ENCODE data around the gene ACRV1.
"Not testable (repeated sequence)": the region's sequence is repeated elsewhere in the genome, so short reads cannot be mapped to it uniquely, and the experiment has no call there.

The ACRV1 gene, protein sequence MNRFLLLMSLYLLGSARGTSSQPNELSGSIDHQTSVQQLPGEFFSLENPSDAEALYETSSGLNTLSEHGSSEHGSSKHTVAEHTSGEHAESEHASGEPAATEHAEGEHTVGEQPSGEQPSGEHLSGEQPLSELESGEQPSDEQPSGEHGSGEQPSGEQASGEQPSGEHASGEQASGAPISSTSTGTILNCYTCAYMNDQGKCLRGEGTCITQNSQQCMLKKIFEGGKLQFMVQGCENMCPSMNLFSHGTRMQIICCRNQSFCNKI
- total RNA-seq: 0 reads per million in 2 donors

DNA sequence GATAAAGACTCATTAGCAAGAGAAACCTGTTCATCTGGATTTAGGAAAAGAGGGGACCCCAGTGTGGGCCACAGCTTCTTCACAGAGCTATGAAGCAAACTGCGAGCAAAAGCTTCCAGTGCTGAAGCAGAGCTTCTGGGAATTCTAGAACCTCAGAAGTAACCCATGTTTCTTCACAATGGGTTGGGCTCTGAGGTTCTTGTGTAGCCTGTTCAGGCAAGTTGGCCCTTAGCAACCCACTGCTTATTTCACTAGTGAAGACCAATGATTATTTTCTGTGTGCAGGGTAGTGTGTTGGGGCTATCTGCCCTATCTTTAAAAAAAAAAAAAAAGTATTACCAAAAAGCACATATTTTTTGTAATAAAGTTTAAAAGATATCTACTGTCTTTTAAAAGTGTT lies at the start of gene ACRV1:
Gene ACRV1, minus strand, starts transcription at position 101 of the 400 bp plus-strand sequence. Its CDS starts 67 bp downstream, at position 34.
- no peak for DNase-seq

DNA sequence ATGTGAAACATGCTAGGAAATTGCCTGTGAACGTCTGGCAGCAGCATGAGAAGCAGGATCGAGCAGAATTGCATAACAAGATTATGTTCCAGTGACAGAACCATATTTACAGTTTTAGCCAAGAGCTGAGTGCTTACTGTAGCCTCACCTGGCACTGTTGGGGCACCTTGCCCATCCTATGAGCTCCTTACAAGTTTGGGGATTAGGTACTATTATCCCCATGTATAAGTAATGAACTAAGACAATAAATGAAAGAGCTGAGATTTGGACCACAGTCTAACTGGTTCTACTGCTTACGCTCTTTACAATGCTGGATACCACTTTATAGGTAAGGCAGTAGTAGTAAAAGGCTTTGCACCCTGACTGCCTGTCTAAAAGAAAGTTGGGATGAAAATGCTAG lies 48.3 kb upstream of the ACRV1 start:
- DNase-seq: no peak

DNA sequence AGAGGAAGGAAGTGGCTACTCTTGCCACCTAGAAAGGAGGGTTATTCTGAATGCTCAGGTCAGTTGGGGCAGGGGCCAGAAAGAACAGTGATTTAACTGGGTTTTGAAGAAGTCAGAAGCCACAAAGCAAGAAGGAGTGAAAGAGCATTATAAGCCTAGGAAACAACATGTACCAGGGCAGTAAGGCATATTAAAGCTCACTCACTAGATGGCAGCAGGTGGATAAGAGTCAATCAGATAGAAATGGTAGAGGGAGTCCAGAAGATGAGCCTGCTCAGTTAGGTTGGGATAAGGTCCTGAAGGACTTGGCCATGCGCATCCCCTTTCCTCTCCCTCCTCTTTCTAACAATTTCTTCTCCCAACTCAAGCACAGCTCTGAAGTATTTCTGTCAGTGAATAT lies 43.5 kb upstream of the ACRV1 start:
- peak in 1 of 5 experiments; percentile 17 for DNase-seq

DNA sequence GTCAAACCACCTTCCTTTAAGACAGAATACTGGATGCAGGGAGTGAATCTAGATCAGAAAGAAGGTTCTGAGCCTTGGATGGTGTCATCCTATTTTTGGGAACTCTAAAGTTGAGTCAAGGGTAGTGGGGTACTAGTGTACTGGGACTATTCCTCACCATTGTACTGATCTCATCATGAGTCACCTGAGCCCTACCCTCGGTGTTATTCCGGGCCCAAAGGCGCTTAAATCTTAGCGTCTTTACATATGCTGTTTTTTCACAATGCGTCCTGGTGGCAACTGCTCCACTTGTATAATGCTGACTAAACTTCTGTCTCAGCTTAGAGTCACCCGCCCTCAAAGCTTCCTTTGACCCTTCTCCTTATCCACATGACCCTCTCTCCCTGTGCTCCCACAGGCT lies 40.1 kb upstream of the ACRV1 start:
- no peak for DNase-seq

DNA sequence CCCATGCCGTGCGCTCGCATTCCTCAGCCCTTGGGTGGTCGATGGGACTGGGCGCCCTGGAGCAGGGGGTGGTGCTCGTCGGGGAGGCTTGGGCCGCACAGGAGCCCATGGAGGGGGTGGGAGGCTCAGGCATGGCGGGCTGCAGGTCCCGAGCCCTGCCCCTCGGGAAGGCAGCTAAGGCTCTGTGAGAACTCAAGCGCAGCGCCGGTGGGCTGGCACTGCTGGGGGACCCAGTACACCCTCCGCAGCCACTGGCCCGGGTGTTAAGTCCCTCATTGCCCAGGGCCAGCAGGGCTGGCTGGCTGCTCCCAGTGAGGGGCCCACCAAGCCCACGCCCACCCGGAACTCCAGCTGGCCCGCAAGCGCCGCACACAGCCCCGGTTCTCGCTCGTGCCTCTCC lies 24.0 kb upstream of the ACRV1 start:
- not testable (repeated sequence) for DNase-seq

DNA sequence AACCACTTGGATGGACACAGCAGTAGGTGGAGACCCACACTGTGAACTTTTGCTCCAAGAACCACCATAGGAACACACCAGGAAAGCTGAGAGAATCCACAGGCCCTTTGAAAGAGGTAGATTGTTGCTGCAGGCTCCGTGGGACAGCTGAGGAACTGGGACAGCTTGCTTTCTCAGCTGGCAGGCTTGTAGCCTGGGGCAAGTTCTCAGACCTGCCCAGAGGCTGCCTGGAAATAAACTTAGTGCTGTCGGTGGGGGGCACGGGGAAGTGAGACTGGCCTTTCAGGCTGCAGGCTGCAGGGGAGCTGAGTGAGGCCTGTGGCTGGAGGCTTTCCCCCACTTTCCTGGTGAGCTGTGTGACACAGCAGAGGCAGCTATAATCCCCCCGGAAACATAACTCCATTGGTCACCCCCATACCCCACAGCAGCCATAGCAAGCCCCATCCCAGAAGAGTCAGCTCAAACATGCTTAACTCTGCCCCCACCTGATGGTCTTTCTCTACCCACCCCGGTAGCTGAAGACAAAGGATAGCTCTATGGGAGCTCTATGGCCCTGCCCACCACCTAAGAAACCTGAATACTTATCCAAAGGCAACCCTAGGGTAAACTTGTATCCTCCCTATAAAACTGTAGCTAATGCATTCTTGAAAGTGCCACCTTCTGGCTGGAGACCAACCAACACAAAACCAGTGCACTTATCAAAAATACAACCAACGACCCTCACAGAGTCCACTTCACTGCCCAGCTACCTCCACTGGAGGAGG lies 21.4 kb upstream of the ACRV1 start:
- no peak for DNase-seq

DNA sequence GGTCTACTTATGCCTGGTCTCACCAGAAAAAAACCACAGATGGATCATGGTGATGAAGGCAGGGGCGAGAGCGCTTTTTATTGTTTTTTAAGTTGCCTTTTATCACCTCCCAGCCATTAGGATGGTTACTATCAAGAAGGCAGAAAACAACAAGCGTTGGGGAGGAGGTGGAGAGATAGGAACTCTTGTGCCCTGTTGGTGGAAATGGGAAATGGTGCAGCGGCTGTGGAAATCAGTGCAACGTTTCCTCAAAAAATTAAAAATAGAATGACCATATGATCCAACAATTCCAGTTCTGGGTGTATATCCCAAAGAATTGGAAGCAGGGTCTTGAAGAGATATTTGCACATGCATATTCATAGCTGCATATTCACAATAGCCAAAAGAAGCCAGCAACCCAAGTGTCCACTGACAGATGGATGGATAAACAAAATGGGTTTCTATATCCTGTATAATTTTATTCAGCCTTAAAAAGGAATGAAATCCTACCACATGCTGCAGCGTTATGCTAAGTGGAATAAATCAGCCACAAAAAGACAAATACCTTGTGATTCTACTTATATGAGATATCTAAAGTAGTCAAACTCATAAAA lies 20.5 kb upstream of the ACRV1 start:
- no peak for DNase-seq

DNA sequence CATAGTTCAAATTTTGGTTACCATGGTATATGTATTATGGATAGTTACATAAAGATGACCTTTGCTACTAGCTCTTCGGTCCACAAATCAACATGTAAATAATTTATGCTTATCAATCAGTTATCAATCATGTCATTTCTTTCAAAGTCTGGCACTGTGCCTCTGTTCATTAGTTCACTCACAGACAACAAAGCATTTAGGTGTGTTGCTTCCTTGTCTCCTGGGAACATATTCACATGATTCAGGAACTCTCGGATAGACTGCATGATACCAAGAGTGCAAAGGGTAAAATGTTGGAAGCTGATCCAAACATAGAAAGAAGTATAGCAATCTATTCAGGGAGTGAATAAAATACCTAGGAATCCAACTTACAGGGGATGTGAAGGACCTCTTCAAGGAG lies 14.3 kb upstream of the ACRV1 start:
- DNase-seq: no peak

DNA sequence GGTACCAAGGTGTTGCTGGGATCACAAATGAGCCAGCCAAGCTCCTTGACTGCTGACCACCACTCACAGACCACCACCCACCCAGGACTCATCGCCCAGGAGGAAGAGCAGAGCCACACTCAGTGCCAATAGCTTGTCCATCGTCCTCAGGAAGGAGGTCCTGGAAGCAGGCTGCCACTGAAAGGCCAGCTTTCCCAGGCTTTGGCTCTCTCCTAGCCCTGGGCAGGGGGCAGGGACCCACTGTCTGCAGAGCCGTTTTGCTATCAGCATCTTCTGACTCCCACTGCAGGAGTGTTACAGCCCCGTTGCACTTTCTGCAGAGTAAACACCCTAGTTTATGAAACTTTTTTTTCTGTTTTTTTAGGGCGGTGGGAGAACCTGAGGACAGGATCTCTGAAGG lies 12.2 kb upstream of the ACRV1 start:
- no peak for DNase-seq

DNA sequence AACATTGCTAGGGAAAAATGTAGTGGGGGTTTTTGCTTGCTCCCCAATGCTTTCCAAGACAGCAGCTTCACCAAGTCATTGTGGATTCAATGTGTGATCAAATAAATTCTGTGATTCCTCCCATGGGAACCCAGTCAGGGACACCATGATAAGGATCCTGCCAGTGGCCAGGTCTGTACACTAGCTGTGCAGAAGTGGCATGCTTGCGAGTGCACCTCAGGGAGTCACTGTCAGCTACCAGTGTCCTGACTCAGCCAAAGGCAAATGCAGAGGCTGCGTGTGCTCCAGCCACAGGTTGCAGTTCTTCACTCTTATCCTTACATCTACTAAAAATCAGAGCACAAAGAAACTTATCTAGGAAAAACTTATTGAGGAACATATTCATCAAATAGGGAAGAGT lies 9.4 kb upstream of the ACRV1 start:
- no peak for DNase-seq

DNA sequence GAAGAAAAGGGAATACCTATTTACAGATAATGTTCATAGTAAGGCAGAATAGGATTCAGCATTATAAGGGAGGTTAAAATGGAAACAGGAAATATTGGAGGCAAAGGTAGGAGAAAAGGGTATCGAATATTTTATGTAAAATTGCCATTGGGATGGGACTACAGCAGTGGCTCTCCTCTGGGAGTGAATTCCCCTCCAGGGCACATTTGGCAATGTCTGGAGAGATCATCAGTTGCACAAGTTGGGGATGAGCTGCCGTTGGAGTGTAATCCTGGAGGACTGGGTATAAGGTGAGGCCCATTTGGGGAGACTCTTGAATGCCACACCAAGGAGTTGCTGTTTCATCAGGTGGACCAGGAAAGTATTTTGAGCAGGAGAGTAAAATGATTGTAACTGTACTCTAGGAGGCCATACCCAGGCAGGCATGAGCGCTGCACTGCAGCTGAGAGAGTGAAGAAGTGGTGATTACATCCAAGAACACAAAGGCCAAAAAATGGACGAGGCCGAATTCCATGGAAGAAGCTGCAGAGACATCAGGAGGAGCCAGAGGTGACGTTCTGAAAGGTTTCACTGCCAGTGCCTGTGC lies 8.7 kb upstream of the ACRV1 start:
- no peak for DNase-seq

DNA sequence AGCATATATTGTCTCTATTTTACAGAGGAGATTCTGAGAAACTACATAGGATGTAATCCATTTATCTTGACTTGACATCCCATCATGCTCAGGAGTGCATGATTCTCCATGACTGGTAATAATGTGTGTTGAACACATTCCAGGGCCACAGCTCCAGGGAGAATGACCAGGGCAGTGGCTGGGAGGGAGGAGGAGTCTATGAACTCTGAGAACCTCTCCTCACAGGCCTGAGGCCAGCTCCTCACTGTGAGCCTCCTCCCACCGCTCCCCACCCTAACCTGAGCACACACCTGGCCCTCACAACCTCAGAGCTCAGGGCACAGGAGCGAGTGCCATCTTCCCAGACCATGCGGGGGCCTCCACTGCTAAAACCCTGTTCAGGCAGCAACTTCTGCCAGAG lies 8.0 kb upstream of the ACRV1 start:
- no peak for DNase-seq

DNA sequence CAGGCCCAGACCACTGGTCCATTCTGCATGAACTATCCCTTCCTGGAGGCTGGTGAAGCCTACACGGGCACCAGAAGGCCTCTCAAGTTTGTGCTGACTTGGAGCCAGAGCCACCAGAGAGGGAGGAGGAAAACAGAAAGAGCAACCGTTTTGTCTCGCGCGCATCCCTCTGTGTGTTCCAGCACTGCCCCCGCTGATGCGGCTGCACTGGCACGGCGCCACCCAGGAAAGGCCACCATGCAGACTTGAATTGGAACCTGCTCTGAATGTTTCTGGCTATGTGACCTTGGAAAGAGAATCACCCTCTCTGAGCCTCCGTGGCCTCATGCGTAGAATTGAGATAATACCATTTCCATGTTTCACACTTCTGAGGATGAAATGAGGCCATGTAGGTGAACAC lies 7.4 kb upstream of the ACRV1 start:
- no peak for DNase-seq

DNA sequence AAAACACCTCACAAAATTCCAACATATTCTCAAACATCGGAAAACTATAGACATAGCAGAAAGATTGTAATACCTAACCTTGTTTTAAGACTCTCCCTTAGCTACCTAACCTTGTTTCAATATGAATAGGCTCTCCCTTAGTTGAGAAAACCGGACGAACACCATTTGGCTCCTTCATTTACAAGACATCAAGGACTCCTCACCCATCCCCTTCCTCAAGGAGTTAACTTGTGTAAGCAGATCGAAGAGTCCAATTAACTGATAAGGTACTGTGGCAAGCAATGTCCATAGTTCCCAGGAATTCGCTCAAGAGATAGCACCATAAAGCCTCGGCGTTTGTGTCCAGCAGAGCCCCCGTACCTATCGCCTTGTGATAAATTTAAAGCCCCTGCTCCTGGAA lies 4.6 kb upstream of the ACRV1 start:
- DNase-seq: no peak

DNA sequence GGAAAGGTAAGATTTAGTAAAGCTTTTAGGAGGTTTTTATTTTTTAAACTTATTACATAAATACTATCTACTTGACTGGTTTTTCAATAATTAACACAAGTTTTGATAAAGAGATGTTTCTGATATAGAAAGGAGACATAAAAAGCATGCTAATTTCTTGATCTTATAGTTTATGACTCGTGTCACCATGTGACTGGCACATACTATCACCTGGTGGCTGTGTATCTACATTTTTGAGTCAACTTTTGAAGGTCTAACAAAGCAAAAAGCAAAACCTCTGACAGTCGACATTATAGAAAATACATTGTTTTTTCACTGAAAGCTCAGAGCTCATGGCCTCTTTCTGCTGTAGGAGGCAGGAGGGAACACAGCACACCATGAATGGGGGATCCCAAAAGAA lies 810 bp downstream of the ACRV1 start:
- no peak for DNase-seq

DNA sequence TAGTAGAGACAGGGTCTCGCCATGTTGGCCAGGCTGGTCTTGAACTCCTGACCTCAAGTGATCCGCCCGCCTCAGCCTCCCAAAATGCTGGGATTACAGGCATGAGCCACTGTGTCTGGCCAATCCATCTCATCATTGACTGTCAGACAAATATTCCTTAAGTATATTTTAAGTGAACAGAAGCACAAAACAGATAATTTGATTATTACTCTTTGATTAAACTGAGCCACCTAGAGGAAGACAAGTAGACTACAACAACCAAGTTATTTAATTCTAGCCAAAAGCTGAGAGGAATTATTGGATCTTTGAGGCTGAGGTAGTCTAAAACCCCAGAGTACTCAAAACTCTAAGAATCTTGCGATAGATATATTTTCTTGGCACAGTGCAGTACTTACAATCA lies 1.2 kb downstream of the ACRV1 start:
- DNase-seq: peak in 1 of 5 experiments; percentile 9

DNA sequence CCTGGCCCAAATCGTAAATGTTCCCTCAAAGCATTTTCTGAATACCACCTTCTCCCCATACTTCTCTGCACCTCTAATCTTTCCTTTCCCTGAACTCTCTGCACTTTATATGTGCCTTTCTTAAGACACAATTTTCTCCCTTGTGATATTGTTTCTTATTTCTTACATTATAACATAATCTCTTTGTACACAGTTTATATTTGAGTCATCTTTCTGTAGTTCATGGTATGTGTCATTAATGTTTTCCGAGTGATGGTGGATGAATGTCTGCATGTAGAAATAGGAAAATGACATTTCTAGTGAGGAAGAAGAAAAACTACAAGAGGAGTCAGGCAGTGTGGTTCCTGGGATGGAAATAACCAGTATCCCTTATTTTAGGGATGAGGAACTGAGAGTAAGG lies 5.5 kb downstream of the ACRV1 start:
- no peak for DNase-seq

DNA sequence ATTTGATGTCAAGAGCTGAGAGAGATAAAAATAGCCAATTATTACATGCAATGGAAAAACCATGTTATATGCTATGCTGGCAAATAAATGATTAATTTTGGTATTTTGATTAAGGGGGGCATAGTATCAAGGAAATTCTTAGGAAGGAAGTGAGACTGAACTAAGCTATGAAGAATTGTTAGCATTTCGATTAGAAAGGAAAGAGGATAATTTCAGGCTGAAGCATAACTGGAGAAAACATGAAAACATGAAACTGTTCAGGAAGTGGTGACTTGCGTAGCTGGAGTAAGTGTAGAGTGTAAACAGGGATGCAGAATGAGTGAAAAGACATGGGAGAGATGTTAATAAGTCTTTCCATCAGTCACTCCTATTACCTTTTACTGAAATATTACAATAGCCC lies 6.4 kb downstream of the ACRV1 start:
- no peak for DNase-seq

DNA sequence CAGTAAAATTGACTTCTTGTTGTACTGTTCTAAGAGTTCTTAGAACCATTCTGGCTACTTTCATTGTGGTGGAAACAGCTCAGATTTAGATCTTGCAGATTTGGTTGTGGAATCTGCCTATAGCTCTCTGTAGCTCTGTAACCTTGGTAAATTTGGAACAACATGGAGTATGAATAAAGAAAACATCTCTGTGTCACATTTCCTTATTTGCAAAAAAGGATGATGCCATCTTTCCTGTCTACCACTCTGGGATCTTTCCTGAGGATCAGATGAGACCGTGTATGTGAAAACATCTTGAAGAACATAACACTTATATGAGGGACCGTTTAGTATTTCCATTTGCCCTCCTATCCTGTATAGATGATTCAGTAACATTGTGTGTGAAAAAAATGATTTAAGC lies 9.1 kb downstream of the ACRV1 start:
- no peak for DNase-seq

DNA sequence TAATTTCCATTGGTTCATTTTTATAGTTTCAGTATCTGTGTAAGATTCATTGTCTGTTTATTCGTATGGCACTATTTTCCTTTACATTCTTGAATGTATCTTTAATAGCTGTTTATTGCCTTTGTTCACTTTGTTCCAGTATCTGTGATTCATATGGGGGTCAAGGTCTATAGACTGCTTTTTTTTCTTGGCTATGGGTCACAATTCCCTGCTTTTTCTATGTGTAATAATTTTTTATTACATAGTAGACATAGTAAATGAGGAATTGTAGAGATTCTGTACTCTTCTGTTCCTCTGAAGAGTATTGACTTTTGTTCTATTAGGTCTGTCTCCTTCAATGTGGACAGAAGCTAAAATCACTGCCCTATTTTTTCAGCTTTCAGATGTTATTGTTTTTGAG lies 10.5 kb downstream of the ACRV1 start:
- no peak for DNase-seq

DNA sequence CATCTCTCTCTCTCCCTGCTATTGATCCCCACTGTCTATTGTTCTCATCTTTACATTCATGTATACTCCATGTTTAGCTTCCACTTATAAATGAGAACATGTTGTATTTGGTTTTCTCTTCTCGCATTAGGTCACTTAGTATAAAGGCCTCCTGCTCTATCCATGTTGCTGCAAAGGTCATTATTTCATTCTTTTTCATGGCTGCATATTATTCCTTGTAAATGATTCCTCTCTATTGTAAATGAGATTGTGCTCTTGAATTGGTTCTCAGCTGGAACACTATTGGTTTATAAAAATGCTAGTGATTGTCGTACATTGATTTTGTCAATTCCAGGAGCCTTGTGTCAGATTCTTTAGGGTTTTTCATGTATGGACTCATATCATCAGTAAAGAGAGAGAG lies 13.5 kb downstream of the ACRV1 start:
- DNase-seq: no peak

DNA sequence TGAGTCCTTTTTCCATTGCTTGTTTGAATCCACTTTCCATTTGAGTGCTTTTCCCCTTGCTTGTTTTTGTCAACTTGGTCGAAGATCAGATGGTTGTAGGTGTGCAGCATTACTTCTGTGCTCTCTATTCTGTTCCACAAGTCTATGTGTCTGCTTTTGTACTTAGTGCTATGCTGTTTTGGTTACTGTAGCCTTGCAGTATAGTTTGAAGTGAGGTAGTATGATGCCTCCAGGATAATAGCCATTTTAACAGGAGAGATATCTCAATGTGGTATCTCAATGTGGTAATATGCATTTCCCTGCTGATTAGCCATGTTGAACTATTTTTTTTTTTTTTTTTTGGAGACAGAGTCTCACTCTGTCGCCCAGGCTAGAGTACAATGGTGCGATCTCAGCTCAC lies 16.7 kb downstream of the ACRV1 start:
- DNase-seq: peak in 1 of 5 experiments; percentile 69

DNA sequence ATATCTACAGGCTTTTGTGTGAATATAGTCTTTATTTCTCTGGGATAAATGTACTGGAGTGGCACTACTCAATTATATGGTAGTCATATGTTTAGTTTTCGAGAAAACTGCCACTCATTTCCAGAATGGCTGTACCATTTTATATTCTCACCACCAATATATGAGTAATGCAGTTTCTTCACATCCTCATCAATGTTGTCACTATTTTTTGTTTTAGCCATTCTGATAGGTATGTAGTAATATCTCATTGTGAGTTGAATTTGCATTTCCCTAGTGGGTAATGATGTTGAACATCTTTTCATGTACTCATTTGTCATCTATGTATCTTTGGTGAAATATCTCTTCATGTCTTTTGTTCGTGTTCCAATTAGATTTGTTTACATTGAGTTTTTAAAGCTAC lies 18.0 kb downstream of the ACRV1 start:
- no peak for DNase-seq

All from T-helper 2 cell (primary cell).